ENCODE measurements around the gene LYST. TPM values are rescaled to one million over a fixed set of nuclear protein-coding genes. Genes with fewer than 3 reads are reported as not detected.
A peak's percentile ranks its signal among the peaks of the same experiment; 100 is the strongest.

Gene LYST
- total RNA-seq, 1 donor from 2014 or later, result 72.4 TPM

DNA sequence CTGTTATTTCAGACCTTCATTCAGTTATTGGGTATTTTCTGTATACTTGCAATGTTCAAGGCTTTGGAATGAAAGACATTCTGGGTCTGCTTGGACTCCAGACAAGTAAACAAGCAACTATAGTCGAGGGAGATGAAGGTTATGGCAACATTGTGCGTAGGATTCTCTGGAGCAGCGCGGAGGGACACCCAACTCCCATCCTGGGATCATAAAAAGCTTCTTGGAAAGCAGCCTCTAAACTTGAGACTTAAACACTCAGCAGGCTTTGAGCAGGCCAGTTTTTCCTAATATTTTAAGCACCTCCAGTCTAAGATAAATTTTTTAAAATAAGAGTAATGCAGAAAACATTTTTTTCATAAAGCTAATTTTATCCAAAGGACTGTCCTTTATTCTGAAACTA is 7.6 kb upstream of the LYST start:
- H3K27me3 ChIP-seq (ENCODE audit: low read depth), result no peaks in the 10 kb centered on the region
- H3K4me3 ChIP-seq, result no peak overlapping the region
- no peak for TF ChIP-seq CTCF (IDR thresholded peaks at IDR 0.05)
- no peaks in the 10 kb centered on the region for H3K36me3 ChIP-seq
- ATAC-seq (no peak), DNase-seq (no peak)
- no peak overlapping the region for H3K27ac ChIP-seq
- H3K9me3 ChIP-seq, result no peaks in the 10 kb centered on the region
- intact Hi-C loops (cut with DNase I), result no loop called here
- peaks cover 19% of the 10 kb centered on the region for H3K4me1 ChIP-seq

GRCh38 chr1:235873571-235873970 is 6.9 kb upstream of the LYST start:
- no peak for DNase-seq
- TF ChIP-seq CTCF (IDR thresholded peaks at IDR 0.05), result no peak
- H3K9me3 ChIP-seq, result no peaks in the 10 kb centered on the region
- no peak overlapping the region for H3K4me3 ChIP-seq
- no peak overlapping the region for H3K27ac ChIP-seq
- H3K4me1 ChIP-seq, result peaks cover 14% of the 10 kb centered on the region
- intact Hi-C loops (cut with DNase I), result no loop called here
- no peaks in the 10 kb centered on the region for H3K27me3 ChIP-seq (ENCODE audit: low read depth)
- no peak for ATAC-seq
- H3K36me3 ChIP-seq, result no peaks in the 10 kb centered on the region

DNA sequence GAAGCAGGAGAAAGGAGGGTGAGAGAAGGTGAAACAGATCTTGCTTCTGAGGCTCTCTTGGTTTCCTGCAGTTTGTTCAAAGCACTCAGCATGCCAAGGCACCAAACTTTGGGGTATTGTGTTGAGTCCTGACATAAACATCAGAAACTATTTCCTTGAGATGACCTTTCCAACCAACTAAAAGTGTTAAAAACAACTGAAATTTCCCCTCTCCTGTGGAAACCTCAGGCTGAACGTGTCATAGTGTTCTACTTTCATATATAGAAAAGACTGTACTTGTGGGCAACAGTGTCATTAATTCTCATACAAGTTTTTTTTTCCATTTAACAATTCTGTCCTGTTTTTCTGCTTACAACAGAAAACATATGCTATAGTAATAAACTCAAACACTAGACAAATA is 6.3 kb upstream of the LYST start:
- intact Hi-C loops (cut with DNase I), result no loop called here
- ATAC-seq, result no peak

DNA sequence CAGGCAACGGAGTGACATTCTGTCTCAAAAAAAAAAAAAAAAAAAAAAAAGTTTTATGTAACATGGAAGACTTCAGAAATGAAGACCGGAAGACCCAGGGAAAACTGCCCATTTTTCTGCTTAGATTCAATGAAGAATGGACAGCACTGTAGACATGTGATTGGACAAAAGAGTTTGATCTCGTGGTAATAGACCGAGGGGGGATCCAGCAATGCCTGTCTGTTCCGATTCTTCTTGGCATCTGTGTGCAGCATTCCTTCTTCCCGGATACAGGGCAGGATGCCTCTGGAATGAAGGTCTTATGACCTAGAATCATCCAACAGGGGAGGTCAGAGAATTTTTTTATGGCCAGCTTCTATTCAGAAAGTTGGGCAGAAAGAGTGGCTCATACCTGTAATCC is 5.6 kb upstream of the LYST start:
- Histone ChIP-seq H3K27me3 (ENCODE audit: low read depth) (no peaks in the 10 kb centered on the region), H3K4me3 (no peak overlapping the region), H3K9me3 (no peaks in the 10 kb centered on the region), H3K27ac (no peak overlapping the region), H3K36me3 (no peaks in the 10 kb centered on the region), H3K4me1 (peaks cover 21% of the 10 kb centered on the region)
- no peak for TF ChIP-seq CTCF (IDR thresholded peaks at IDR 0.05)
- no peak for DNase-seq
- no peak for ATAC-seq
- intact Hi-C loops (cut with DNase I), result no loop called here

More for the DNA sequence above, 6.3 kb upstream of the LYST start:
- Histone ChIP-seq H3K9me3 (no peaks in the 10 kb centered on the region), H3K36me3 (no peaks in the 10 kb centered on the region), H3K27me3 (ENCODE audit: low read depth) (no peaks in the 10 kb centered on the region), H3K4me1 (peaks cover 16% of the 10 kb centered on the region), H3K27ac (no peak overlapping the region), H3K4me3 (no peak overlapping the region)
- no peak for DNase-seq
- TF ChIP-seq CTCF (IDR thresholded peaks at IDR 0.05), result no peak

GRCh38 chr1:235867903-235868469 is 1.3 kb upstream of the LYST start:
- peak overlapping the region; percentile 95 for H3K4me3 ChIP-seq
- no peaks in the 10 kb centered on the region for H3K36me3 ChIP-seq
- H3K27me3 ChIP-seq (ENCODE audit: low read depth), result no peaks in the 10 kb centered on the region
- TF ChIP-seq CTCF (IDR thresholded peaks at IDR 0.05), result no peak
- no peaks in the 10 kb centered on the region for H3K9me3 ChIP-seq
- DNase-seq (no peak), ATAC-seq (no peak)
- H3K27ac ChIP-seq, result peak overlapping the region; percentile 99
- intact Hi-C loops (cut with DNase I), result no loop called here
- H3K4me1 ChIP-seq, result peaks cover 41% of the 10 kb centered on the region
